ENCODE data around the gene A3GALT2.

Gene A3GALT2

DNA sequence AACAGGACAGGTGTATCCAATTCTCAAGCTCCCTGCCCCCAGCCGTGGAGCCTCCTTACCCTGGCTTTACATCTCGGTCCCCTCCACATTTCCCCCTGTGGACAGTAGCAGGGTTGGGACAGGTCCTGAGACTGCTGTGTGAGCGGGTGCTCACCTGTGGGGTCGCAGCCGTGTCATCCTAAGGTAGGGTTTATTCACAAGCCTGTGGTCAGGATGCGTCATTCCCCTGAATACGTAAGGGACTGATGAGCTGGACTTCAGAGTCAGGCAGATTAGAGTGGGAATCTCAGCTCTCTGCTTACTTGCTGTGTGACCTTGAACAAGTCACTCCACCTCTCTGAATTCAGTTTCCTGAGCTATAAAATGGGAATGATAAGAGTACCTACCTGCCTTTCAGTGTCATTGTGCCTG is 46.9 kb downstream of the A3GALT2 start:
- Histone ChIP-seq H3K9ac (ENCODE audit: low read length) (no peak overlapping the region), H3K36me3 (ENCODE audit: control insufficient read depth, insufficient read depth, low read length, severe bottlenecking) (peaks cover 30% of the 10 kb centered on the region), H3K4me3 (ENCODE audit: low read length) (no peak overlapping the region), H3K9me3 (ENCODE audit: control insufficient read depth, low read length) (no peaks in the 10 kb centered on the region), H3K27me3 (replicated peaks; ENCODE audit: control insufficient read depth, insufficient read depth, low read length) (no peaks in the 10 kb centered on the region), H3K4me1 (ENCODE audit: control insufficient read depth, insufficient read depth, low read length) (peaks cover 5% of the 10 kb centered on the region)
- no peak for DNase-seq (ENCODE audit: low read depth)

DNA sequence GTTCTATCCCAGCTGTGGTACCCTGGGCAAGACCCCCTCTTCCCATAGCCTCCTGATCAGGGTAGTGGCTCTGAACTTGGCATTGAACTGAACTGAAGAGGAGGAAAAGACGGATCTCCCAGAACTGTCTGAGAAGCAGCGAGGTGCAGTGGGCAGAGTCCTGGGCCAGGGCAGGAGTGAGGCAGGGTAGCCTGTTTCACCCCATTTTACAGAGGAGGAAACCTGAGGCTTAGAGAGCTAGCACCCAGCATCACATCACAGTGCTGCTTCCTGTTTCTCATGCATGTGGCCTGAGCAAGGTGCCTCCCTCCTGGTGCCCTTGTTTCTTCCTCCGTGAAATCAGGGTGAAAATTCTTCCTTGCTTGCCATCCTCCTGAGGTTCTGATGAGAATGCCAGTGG is 47.5 kb downstream of the A3GALT2 start:
- Histone ChIP-seq H3K9me3 (ENCODE audit: control insufficient read depth, low read length) (no peaks in the 10 kb centered on the region), H3K4me3 (ENCODE audit: low read length) (no peak overlapping the region), H3K27me3 (replicated peaks; ENCODE audit: control insufficient read depth, insufficient read depth, low read length) (no peaks in the 10 kb centered on the region), H3K9ac (ENCODE audit: low read length) (no peak overlapping the region), H3K36me3 (ENCODE audit: control insufficient read depth, insufficient read depth, low read length, severe bottlenecking) (peaks cover 25% of the 10 kb centered on the region), H3K4me1 (ENCODE audit: control insufficient read depth, insufficient read depth, low read length) (peaks cover 8% of the 10 kb centered on the region)
- DNase-seq (ENCODE audit: low read depth) = no peak

DNA sequence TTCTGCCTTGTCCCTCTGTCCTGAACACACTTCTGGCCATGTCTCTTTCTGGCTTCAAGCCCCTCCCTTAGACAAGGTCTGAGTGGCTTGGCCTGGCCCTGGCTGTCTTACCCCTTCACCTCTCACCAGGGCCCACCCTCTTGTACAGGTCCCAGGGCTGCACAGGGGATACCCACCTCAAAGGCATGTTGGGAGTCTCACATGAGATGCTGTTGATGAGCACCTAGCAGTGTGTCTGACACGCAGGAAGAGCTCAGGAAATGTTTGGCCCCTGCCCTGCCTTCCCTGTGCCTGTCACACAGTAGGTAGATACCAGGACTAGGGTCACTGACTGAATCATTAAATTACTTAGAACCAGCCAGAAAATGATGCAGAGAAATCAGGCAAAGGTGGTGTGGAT is 48.0 kb downstream of the A3GALT2 start:
- Histone ChIP-seq H3K27me3 (replicated peaks; ENCODE audit: control insufficient read depth, insufficient read depth, low read length) (no peaks in the 10 kb centered on the region), H3K4me1 (ENCODE audit: control insufficient read depth, insufficient read depth, low read length) (peaks cover 8% of the 10 kb centered on the region), H3K4me3 (ENCODE audit: low read length) (no peak overlapping the region), H3K9ac (ENCODE audit: low read length) (no peak overlapping the region), H3K9me3 (ENCODE audit: control insufficient read depth, low read length) (no peaks in the 10 kb centered on the region), H3K36me3 (ENCODE audit: control insufficient read depth, insufficient read depth, low read length, severe bottlenecking) (peaks cover 21% of the 10 kb centered on the region)
- no peak for DNase-seq (ENCODE audit: low read depth)

DNA sequence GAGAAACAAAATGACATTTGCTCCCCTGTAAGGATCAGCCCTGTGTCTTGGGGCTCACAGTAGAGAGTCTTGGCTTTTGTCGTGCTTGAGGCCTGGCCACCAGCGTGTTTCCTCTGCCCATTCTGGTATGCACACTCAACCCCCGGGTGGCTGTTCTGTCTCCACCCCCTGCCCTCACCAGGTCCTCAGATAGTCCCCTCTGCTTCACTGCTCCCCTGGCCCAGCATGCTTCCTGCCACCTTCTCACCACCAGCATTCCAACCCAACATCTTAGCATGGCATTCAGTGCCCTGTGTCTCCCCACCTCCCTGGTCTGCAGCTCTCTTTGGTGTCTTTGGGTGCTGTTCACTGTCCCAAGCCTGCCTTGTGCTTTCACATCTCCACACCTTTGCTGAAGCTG is 48.4 kb downstream of the A3GALT2 start:
- Histone ChIP-seq H3K4me3 (ENCODE audit: low read length) (no peak overlapping the region), H3K27me3 (replicated peaks; ENCODE audit: control insufficient read depth, insufficient read depth, low read length) (no peaks in the 10 kb centered on the region), H3K9me3 (ENCODE audit: control insufficient read depth, low read length) (no peaks in the 10 kb centered on the region), H3K4me1 (ENCODE audit: control insufficient read depth, insufficient read depth, low read length) (peaks cover 8% of the 10 kb centered on the region), H3K9ac (ENCODE audit: low read length) (no peak overlapping the region), H3K36me3 (ENCODE audit: control insufficient read depth, insufficient read depth, low read length, severe bottlenecking) (peaks cover 18% of the 10 kb centered on the region)
- DNase-seq (ENCODE audit: low read depth) = no peak

DNA sequence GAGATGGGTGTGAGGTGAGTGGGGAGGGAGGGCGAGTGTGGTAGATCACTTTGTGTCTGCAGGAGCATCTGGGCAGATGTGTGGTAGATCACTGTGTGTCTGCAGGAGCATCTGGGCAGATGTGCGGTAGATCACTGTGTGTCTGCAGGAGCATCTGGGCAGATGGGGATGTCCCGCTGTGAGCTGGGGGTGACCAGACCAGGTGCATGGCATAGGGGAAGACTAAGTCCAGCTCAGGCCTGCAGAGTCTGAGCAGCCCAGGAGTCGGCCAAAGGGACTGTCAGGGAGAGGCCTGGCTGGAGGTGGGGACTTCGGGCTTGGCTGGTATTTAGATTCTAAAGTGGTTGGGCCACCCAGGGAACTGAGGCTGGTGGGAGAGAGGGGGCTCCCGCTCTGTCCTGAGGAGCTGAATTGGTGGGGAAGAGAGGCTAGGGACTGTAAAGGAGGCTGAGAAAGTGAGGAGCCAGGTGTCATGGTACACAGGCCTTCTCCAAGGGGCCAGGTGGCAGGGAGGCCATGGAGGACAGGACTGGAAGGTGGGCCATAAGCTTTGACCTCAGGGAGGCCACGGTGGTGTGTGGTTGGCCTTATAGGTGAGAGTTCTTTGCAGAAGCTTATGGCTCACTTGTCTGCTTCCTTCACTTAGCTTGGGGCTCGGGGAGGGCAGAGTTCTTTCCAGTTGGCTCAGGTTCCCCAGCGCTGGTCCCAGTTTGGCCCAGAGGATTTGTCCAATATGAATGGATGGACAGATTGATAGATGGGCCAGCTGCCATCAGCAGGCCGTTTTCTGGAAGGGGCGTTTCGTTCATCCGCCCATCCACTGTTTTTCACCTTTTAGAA is 49.0 kb downstream of the A3GALT2 start:
- DNase-seq (ENCODE audit: low read depth) = no peak
- Histone ChIP-seq H3K27me3 (replicated peaks; ENCODE audit: control insufficient read depth, insufficient read depth, low read length) (no peaks in the 10 kb centered on the region), H3K9me3 (ENCODE audit: control insufficient read depth, low read length) (no peaks in the 10 kb centered on the region), H3K36me3 (ENCODE audit: control insufficient read depth, insufficient read depth, low read length, severe bottlenecking) (peaks cover 12% of the 10 kb centered on the region), H3K4me1 (ENCODE audit: control insufficient read depth, insufficient read depth, low read length) (peaks cover 8% of the 10 kb centered on the region), H3K9ac (ENCODE audit: low read length) (no peak overlapping the region), H3K4me3 (ENCODE audit: low read length) (no peak overlapping the region)

DNA sequence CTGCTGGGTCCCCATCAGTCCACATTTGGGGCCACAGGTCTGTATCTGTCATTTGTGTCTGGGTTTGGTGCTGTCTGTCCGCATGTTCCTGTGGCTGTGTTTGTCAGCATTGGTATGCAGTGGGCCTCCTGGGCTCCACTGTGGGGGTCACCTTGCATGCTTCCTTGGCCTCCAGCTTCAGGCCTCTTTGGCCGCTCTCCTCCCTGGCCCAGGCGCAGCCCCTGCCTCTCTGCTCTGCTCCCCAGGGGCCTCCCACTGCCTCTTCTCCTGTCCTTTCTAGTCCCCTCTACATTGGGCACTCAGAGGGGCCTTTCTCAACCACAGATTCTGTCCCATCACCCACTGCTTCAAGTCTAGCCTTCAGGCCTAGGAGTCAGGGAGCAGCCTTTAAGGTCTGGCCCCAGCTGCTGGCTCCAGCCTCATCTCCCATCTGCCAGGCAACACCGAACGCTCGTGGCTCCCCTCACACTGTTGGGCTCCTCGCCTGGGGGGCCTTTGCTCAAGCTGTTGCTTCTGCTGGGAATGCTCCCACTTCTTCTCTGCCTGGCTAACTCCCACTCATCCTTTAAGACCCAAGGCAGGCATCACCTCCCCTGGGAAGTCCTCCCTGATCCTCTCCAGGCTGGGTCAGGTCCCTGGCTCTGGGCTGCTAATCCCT is 50.0 kb downstream of the A3GALT2 start:
- H3K9ac ChIP-seq (ENCODE audit: low read length) = no peak overlapping the region
- peaks cover 9% of the 10 kb centered on the region for H3K36me3 ChIP-seq (ENCODE audit: control insufficient read depth, insufficient read depth, low read length, severe bottlenecking)
- H3K27me3 ChIP-seq (replicated peaks; ENCODE audit: control insufficient read depth, insufficient read depth, low read length) = no peaks in the 10 kb centered on the region
- H3K4me1 ChIP-seq (ENCODE audit: control insufficient read depth, insufficient read depth, low read length) = peaks cover 8% of the 10 kb centered on the region
- H3K4me3 ChIP-seq (ENCODE audit: low read length) = no peak overlapping the region
- DNase-seq (ENCODE audit: low read depth) = no peak
- no peaks in the 10 kb centered on the region for H3K9me3 ChIP-seq (ENCODE audit: control insufficient read depth, low read length)

DNA sequence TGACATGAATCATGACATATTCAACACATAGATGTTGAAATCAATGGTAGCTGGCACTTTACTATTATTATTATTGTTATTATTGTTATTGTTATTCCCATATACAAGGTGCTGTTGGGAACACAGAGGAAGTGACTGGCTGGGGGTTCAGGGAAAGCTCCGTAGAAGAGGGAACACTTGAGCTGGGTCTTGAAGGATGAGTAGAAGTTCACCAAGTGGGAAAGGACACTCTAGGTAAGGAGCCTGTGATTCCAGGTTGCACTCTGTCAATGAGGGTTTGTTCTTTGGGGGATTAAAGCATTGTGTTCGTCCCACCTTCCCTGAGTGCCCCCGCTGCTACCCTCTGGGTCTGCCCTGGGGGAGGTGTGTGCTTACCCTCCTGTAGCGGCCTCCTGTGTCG is 50.5 kb downstream of the A3GALT2 start:
- no peaks in the 10 kb centered on the region for H3K9me3 ChIP-seq (ENCODE audit: control insufficient read depth, low read length)

DNA sequence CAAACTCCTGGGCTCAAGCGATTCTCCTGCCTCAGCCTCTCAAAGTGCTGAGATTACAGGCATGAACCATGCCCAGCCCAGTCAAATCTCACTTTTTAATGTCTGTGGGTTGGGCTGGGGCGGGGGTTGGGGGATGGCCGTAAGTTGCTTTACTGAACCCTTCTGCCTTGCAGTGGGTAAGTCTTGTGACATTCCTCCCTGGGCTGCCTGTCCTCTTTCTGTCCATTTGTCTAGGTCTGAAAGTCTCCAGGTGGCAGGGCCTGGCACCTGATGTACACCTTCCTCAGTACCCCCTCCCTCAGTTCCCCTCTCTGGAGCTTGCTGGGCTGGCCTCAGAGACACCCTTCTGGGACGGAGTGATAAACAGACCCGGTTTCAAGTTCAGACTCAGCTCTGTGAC is 51.3 kb downstream of the A3GALT2 start:
- peaks cover 8% of the 10 kb centered on the region for H3K4me1 ChIP-seq (ENCODE audit: control insufficient read depth, insufficient read depth, low read length)
- no peaks in the 10 kb centered on the region for H3K27me3 ChIP-seq (replicated peaks; ENCODE audit: control insufficient read depth, insufficient read depth, low read length)
- no peak overlapping the region for H3K4me3 ChIP-seq (ENCODE audit: low read length)
- H3K36me3 ChIP-seq (ENCODE audit: control insufficient read depth, insufficient read depth, low read length, severe bottlenecking) = peaks cover 9% of the 10 kb centered on the region
- no peaks in the 10 kb centered on the region for H3K9me3 ChIP-seq (ENCODE audit: control insufficient read depth, low read length)
- no peak overlapping the region for H3K9ac ChIP-seq (ENCODE audit: low read length)
- DNase-seq (ENCODE audit: low read depth) = no peak

More for the DNA sequence above, 50.5 kb downstream of the A3GALT2 start:
- no peak for DNase-seq (ENCODE audit: low read depth)
- Histone ChIP-seq H3K4me3 (ENCODE audit: low read length) (no peak overlapping the region), H3K27me3 (replicated peaks; ENCODE audit: control insufficient read depth, insufficient read depth, low read length) (no peaks in the 10 kb centered on the region), H3K4me1 (ENCODE audit: control insufficient read depth, insufficient read depth, low read length) (peaks cover 8% of the 10 kb centered on the region), H3K36me3 (ENCODE audit: control insufficient read depth, insufficient read depth, low read length, severe bottlenecking) (peaks cover 9% of the 10 kb centered on the region), H3K9ac (ENCODE audit: low read length) (no peak overlapping the region)

DNA sequence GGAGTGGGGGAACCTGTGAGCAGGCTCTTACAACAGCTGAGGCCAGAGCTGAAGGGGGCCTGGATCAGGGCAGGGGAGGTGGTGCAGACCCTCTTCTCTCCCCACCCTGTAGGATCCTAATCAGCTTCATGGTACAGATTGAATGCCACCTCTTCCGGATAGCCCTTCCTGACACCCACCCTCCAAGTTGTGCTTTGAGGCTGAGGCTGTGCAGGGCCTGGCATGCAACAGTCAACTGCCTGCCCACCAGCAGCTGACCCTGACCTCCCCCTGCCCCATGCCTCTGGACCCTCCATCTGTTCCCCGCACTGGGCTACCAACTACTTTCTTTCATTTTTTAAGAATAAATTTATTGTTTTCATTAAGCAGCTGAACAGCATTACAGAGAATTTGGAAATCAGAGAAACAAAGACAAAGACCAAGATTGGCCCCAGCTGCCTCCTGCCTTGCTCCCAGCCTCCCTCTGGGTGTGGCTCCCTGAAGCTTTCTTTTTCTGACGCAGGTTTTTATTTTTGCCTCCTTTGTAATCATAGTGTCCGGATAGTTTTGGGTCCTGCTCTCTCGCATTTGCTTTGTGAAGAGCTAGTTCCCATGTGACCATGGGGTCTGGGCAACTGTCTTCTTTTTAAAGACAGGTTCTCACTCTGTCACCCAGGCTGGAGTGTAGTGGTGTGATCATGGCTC is 51.8 kb downstream of the A3GALT2 start:
- H3K4me1 ChIP-seq (ENCODE audit: control insufficient read depth, insufficient read depth, low read length) = peaks cover 8% of the 10 kb centered on the region
- H3K9ac ChIP-seq (ENCODE audit: low read length) = no peak overlapping the region
- no peak for DNase-seq (ENCODE audit: low read depth)
- H3K9me3 ChIP-seq (ENCODE audit: control insufficient read depth, low read length) = no peaks in the 10 kb centered on the region
- no peaks in the 10 kb centered on the region for H3K27me3 ChIP-seq (replicated peaks; ENCODE audit: control insufficient read depth, insufficient read depth, low read length)
- H3K36me3 ChIP-seq (ENCODE audit: control insufficient read depth, insufficient read depth, low read length, severe bottlenecking) = peaks cover 9% of the 10 kb centered on the region
- no peak overlapping the region for H3K4me3 ChIP-seq (ENCODE audit: low read length)

DNA sequence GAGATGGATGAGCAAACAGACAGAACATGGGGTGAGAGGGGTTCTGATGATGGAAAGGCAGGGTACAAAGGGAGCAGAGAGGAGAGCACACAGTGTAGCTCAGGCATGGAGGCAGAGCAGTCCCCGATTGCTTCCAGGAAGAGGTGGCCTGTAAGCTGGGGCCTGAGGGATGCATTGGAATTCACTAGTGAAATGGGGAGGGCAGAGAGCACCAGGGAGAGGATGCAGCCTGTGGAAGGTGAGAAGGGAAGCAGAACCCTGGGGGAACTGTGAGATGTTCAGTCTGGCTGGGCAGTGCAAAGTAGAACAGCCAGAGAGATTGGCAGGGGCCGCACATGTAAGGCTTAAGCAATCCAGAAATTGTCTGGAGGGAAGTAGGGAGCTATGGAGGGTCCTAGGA is 52.4 kb downstream of the A3GALT2 start:
- no peaks in the 10 kb centered on the region for H3K9me3 ChIP-seq (ENCODE audit: control insufficient read depth, low read length)
- H3K36me3 ChIP-seq (ENCODE audit: control insufficient read depth, insufficient read depth, low read length, severe bottlenecking) = peaks cover 9% of the 10 kb centered on the region

DNA sequence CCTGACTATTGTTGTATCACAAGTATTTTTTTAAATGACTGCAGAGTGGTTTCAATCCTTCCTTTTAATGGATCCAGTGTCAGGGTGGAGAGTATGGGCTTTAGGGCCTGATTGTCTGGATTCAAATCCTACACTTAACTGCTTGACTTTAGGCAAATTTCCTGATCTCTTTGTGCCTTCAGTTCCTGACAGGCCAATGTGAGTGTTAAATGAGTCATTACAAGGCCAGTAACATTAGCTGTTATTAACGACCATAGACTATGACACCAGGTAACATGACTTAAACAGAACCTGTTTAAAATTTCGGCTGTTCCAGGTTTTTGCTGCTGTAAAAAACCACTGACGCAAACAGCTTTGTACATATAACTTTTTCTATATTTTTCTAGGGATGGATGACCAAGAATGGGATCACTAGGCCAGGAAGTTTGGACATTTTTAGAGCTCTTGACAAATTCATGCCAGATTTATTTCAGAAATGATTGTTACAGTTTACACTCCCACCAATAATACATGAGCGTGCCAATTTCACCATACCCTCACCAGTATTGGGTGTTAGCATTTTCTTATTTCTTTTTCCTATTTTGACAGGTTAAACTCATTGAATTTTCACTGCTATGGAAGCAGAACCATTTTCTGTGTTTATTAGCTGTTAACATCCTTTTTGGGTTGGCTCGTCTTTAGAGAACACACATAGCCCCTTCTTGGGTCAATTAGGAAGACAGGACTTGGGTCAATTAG is 53.3 kb downstream of the A3GALT2 start:
- Histone ChIP-seq H3K9me3 (ENCODE audit: control insufficient read depth, low read length) (no peaks in the 10 kb centered on the region), H3K4me3 (ENCODE audit: low read length) (no peak overlapping the region), H3K4me1 (ENCODE audit: control insufficient read depth, insufficient read depth, low read length) (peaks cover 8% of the 10 kb centered on the region), H3K27me3 (replicated peaks; ENCODE audit: control insufficient read depth, insufficient read depth, low read length) (no peaks in the 10 kb centered on the region), H3K36me3 (ENCODE audit: control insufficient read depth, insufficient read depth, low read length, severe bottlenecking) (peaks cover 13% of the 10 kb centered on the region), H3K9ac (ENCODE audit: low read length) (no peak overlapping the region)
- no peak for DNase-seq (ENCODE audit: low read depth)

More for the DNA sequence above, 52.4 kb downstream of the A3GALT2 start:
- H3K4me3 ChIP-seq (ENCODE audit: low read length) = no peak overlapping the region
- H3K4me1 ChIP-seq (ENCODE audit: control insufficient read depth, insufficient read depth, low read length) = peaks cover 8% of the 10 kb centered on the region
- no peaks in the 10 kb centered on the region for H3K27me3 ChIP-seq (replicated peaks; ENCODE audit: control insufficient read depth, insufficient read depth, low read length)
- no peak for DNase-seq (ENCODE audit: low read depth)
- H3K9ac ChIP-seq (ENCODE audit: low read length) = no peak overlapping the region
